Breast epithelium (tissue), 4 donors: ENCODE data around the gene ERGIC1. TPM values are rescaled to one million over a fixed set of nuclear protein-coding genes. Genes with fewer than 3 reads are reported as not detected.

ENCODE experiments used
- DNase-seq, 2 donors: peaks; one replicate each; pipeline ENCODE4 v3.0.0-alpha.2; 2019; ENCODE audit warnings: low spot score in 2 of 2
- H3K27ac ChIP-seq, 2 donors: fragments of 200-600 bp; sonication (generic) in 1 of 2; one replicate each; pipeline ENCODE4 v1.5.1; 2016 to 2019; ENCODE audit warnings: mild to moderate bottlenecking in 1 of 2
- H3K27me3 ChIP-seq, 2 donors: fragments of 200-600 bp; sonication (generic) in 1 of 2; one replicate each; pipeline versions ENCODE4 v1.5.1 to v1.6.0; 2017 to 2019; ENCODE audit warnings: control low read depth in 1 of 2, mild to moderate bottlenecking in 1 of 2
- H3K36me3 ChIP-seq: fragments of 200-600 bp; one replicate; pipeline ENCODE4 v1.5.1; 2019
- H3K4me1 ChIP-seq, 2 donors: fragments of 200-600 bp; sonication (generic); one replicate each; pipeline ENCODE4 v1.5.1; 2016 to 2019; ENCODE audit warnings: control low read depth in 1 of 2
- H3K4me3 ChIP-seq, 3 donors: fragments of 200-600 bp; sonication (generic); 1 replicate in 2 of 3; 2 replicates in 1 of 3; pipeline ENCODE4 v1.5.1; 2016 to 2019; ENCODE audit warnings: mild to moderate bottlenecking in 3 of 3, moderate library complexity in 2 of 3
- H3K9me3 ChIP-seq, 2 donors: fragments of 200-600 bp; sonication (generic) in 1 of 2; one replicate each; pipeline ENCODE4 v1.5.1; 2016 to 2019; ENCODE audit warnings: control low read depth in 1 of 2
- CTCF ChIP-seq, 3 donors: fragments of 450-650 bp; IDR thresholded peaks; one replicate each; pipeline ENCODE4 v1.5.1; 2016 to 2017; ENCODE audit warnings: antibody characterized with exemption in 3 of 3, mild to moderate bottlenecking in 3 of 3, moderate library complexity in 3 of 3
- POLR2A ChIP-seq: fragments of 450-650 bp; IDR thresholded peaks from one replicate; pipeline ENCODE4 v1.6.1; 2016; ENCODE audit warnings: antibody characterized with exemption, mild to moderate bottlenecking, moderate library complexity
- POLR2AphosphoS5 ChIP-seq, 3 donors: sonication (generic); formaldehyde crosslinking; IDR thresholded peaks; one replicate each; pipeline ENCODE4 v1.6.1; 2017; ENCODE audit warnings: antibody characterized with exemption in 3 of 3
- intact Hi-C: fragments of 100-400 bp; cut with DNase I; formaldehyde crosslinking; loops from one replicate; pipeline ENCODE4 v1.15.1; 2023; ENCODE audit warnings: low total_unique reads
- total RNA-seq, 3 donors: library from RNA; depleted of rRNA; stranded (reverse); fragments of >200 nt; gene quantifications; one replicate each; pipeline ENCODE4 v1.1.0, GENCODE V29; 2016

Gene ERGIC1
- total RNA-seq, 3 donors from 2014 or later, result 86.6 to 139 (median 95.2) TPM

GRCh38 chr5:172941067-172941516 lies 107.0 kb downstream of the ERGIC1 start:
- Histone ChIP-seq H3K9me3 (no peaks in the 10 kb centered on the region), H3K4me3 (no peak overlapping the region), H3K36me3 (no peaks in the 10 kb centered on the region), H3K4me1 (no peaks in the 10 kb centered on the region), H3K27me3 (no peaks in the 10 kb centered on the region), H3K27ac (no peak overlapping the region)
- no peak for DNase-seq
- TF ChIP-seq POLR2AphosphoS5 (IDR thresholded peaks at IDR 0.05) (no peak), CTCF (IDR thresholded peaks at IDR 0.05) (no peak), POLR2A (no peak)
- intact Hi-C loops, result loop anchor here (10.0 kb wide), 1 partner anchor 476 kb away; no protein-coding TSS in a partner anchor

- Histone ChIP-seq H3K9me3 (no peaks in the 10 kb centered on the region), H3K4me1 (no peaks in the 10 kb centered on the region), H3K4me3 (no peak overlapping the region), H3K27ac (no peak overlapping the region), H3K36me3 (no peaks in the 10 kb centered on the region), H3K27me3 (no peaks in the 10 kb centered on the region)
- DNase-seq, result no peak
- TF ChIP-seq CTCF (IDR thresholded peaks at IDR 0.05) (no peak), POLR2AphosphoS5 (IDR thresholded peaks at IDR 0.05) (no peak), POLR2A (no peak)
- intact Hi-C loops, result loop anchor here (10.0 kb wide), 1 partner anchor 478 kb away; no protein-coding TSS in a partner anchor
Observed at GRCh38 chr5:172942556-172942955, 108.5 kb downstream of the ERGIC1 start.

- TF ChIP-seq POLR2A (no peak), CTCF (IDR thresholded peaks at IDR 0.05) (no peak), POLR2AphosphoS5 (IDR thresholded peaks at IDR 0.05) (no peak)
- Histone ChIP-seq H3K9me3 (no peaks in the 10 kb centered on the region), H3K27ac (no peak overlapping the region), H3K4me3 (no peak overlapping the region), H3K36me3 (no peaks in the 10 kb centered on the region), H3K27me3 (no peaks in the 10 kb centered on the region), H3K4me1 (no peaks in the 10 kb centered on the region)
- intact Hi-C loops, result loop anchor here (10.0 kb wide), 1 partner anchor 479 kb away; no protein-coding TSS in a partner anchor
- DNase-seq, result no peak
Observed at GRCh38 chr5:172943283-172943841, 109.3 kb downstream of the ERGIC1 start.

GRCh38 chr5:172943906-172944305 lies 109.9 kb downstream of the ERGIC1 start:
- Histone ChIP-seq H3K4me1 (no peaks in the 10 kb centered on the region), H3K36me3 (no peaks in the 10 kb centered on the region), H3K9me3 (no peaks in the 10 kb centered on the region), H3K4me3 (no peak overlapping the region), H3K27ac (no peak overlapping the region), H3K27me3 (no peaks in the 10 kb centered on the region)
- TF ChIP-seq CTCF (IDR thresholded peaks at IDR 0.05) (no peak), POLR2A (no peak), POLR2AphosphoS5 (IDR thresholded peaks at IDR 0.05) (no peak)
- intact Hi-C loops, result loop anchor here (10.0 kb wide), 1 partner anchor 479 kb away; no protein-coding TSS in a partner anchor
- no peak for DNase-seq

GRCh38 chr5:172944741-172945140 lies 110.7 kb downstream of the ERGIC1 start:
- no peak for DNase-seq
- Histone ChIP-seq H3K4me1 (no peaks in the 10 kb centered on the region), H3K36me3 (no peaks in the 10 kb centered on the region), H3K27me3 (no peaks in the 10 kb centered on the region), H3K4me3 (no peak overlapping the region), H3K9me3 (no peaks in the 10 kb centered on the region), H3K27ac (no peak overlapping the region)
- no peak for TF ChIP-seq CTCF (IDR thresholded peaks at IDR 0.05)
- no peak for TF ChIP-seq POLR2AphosphoS5 (IDR thresholded peaks at IDR 0.05)
- TF ChIP-seq POLR2A, result no peak
- intact Hi-C loops, result loop anchor here (10.0 kb wide), 1 partner anchor 480 kb away; no protein-coding TSS in a partner anchor
